ENCODE results near the gene SUN2. TPM values are rescaled to one million over a fixed set of nuclear protein-coding genes. Genes with fewer than 3 reads are reported as not detected.
A peak's percentile ranks its signal among the peaks of the same experiment; 100 is the strongest.

SUN2 gene
- total and polyA plus RNA-seq, 2 experiments from 2014 or later, result 28.0 to 105 TPM

GRCh38 chr22:38718414-38718813 lies 37.4 kb downstream of the SUN2 start:
- Histone ChIP-seq H3K36me3 (peaks cover 29% of the 10 kb centered on the region), H3K9me3 (ENCODE audit: low read depth) (no peaks in the 10 kb centered on the region), H3K4me3 (no peak overlapping the region), H3K27me3 (no peaks in the 10 kb centered on the region), H3K4me1 (ENCODE audit: low read depth) (peaks cover 20% of the 10 kb centered on the region), H3K27ac (no peak overlapping the region)
- TF ChIP-seq CTCF (IDR thresholded peaks at IDR 0.05; ENCODE audit: low read depth, low read length), result peak; percentile 59
- peak in 1 of 2 donors; percentile 80 for DNase-seq (ENCODE audit: low read depth in 1 of 2, low spot score in 1 of 2)

DNA sequence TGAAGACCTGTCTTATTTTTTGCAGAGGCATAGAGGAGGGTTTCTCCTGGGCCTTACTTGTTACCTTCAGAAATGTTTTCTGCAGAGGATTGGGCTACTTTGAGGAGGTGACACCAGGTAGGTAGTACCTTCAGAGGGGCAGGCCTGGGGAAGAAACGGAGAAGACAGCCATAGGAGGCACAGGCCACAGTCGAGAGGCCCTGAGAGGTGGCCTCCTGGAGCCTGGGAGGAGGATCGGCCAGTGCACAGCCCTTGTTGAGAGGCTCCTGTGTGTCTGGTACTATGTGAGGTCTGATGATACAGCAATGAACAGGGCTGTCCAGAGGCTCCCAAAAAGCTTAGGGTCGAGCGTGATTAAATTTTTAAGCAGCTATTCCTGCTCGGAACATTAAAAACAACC lies 38.6 kb downstream of the SUN2 start:
- peaks cover 19% of the 10 kb centered on the region for H3K36me3 ChIP-seq
- H3K27ac ChIP-seq, result no peak overlapping the region

GRCh38 chr22:38716826-38717225 lies 39.0 kb downstream of the SUN2 start:
- Histone ChIP-seq H3K9me3 (ENCODE audit: low read depth) (no peaks in the 10 kb centered on the region), H3K4me3 (no peak overlapping the region), H3K27me3 (no peaks in the 10 kb centered on the region), H3K4me1 (ENCODE audit: low read depth) (peaks cover 36% of the 10 kb centered on the region), H3K27ac (no peak overlapping the region), H3K36me3 (peaks cover 14% of the 10 kb centered on the region)
- no peak for TF ChIP-seq CTCF (IDR thresholded peaks at IDR 0.05; ENCODE audit: low read depth, low read length)
- DNase-seq (ENCODE audit: low read depth in 1 of 2, low spot score in 1 of 2), result no peak

More for the DNA sequence above, 38.6 kb downstream of the SUN2 start:
- Histone ChIP-seq H3K4me3 (no peak overlapping the region), H3K9me3 (ENCODE audit: low read depth) (no peaks in the 10 kb centered on the region), H3K4me1 (ENCODE audit: low read depth) (peaks cover 32% of the 10 kb centered on the region), H3K27me3 (no peaks in the 10 kb centered on the region)
- no peak for DNase-seq (ENCODE audit: low read depth in 1 of 2, low spot score in 1 of 2)
- TF ChIP-seq CTCF (IDR thresholded peaks at IDR 0.05; ENCODE audit: low read depth, low read length), result no peak

DNA sequence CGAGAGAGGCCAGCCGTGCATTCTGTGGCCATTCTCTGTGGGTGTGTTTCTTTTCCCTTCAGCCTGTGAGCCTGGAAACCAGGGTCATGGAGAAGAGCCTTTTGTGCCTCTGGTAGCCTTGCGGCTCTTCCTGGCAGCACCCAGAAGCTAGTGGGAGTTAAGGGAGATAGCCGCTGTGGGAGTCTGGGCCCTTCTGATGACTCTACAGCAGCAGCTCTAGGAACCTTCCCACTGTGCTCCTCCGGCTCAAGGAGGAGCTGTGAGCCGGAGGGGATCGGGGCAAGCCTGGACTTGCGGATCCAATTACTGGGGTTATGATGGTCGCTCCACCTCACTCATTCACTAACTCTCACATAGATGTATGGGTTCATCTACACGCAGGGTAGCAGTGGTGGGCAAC lies 39.5 kb downstream of the SUN2 start:
- H3K27me3 ChIP-seq, result no peaks in the 10 kb centered on the region
- no peak overlapping the region for H3K27ac ChIP-seq
- H3K36me3 ChIP-seq, result peaks cover 16% of the 10 kb centered on the region
- H3K4me1 ChIP-seq (ENCODE audit: low read depth), result peaks cover 36% of the 10 kb centered on the region
- TF ChIP-seq CTCF (IDR thresholded peaks at IDR 0.05; ENCODE audit: low read depth, low read length), result no peak
- no peak for DNase-seq (ENCODE audit: low read depth in 1 of 2, low spot score in 1 of 2)
- H3K9me3 ChIP-seq (ENCODE audit: low read depth), result no peaks in the 10 kb centered on the region
- no peak overlapping the region for H3K4me3 ChIP-seq

DNA sequence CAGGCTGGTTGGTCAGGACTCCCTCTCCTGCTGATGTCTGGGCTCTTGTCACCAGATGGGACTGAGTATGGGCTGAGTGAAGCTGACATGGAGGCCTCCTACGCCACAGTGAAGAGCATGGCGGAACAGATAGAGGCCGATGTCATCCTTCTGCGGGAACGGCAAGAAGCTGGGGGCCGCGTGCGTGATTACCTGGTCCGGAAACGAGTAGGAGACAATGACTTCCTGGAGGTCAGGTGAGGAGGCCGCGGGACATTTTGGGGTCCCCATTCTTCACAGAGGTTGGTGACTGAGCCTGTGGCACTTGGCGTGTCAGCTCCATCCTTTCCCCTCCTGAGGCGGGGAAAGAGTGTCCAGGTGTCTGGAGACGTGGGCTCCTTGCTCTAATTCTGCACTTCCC lies 39.9 kb downstream of the SUN2 start:
- Histone ChIP-seq H3K9me3 (ENCODE audit: low read depth) (no peaks in the 10 kb centered on the region), H3K4me1 (ENCODE audit: low read depth) (peaks cover 36% of the 10 kb centered on the region), H3K4me3 (no peak overlapping the region), H3K27me3 (no peaks in the 10 kb centered on the region), H3K27ac (no peak overlapping the region), H3K36me3 (peaks cover 20% of the 10 kb centered on the region)
- no peak for TF ChIP-seq CTCF (IDR thresholded peaks at IDR 0.05; ENCODE audit: low read depth, low read length)
- DNase-seq (ENCODE audit: low read depth in 1 of 2, low spot score in 1 of 2), result no peak

Data from cardiac muscle cell (in vitro differentiated cells and primary cell).